ENCODE data around the gene SLC39A10. TPM values are rescaled to one million over a fixed set of nuclear protein-coding genes. Genes with fewer than 3 reads are reported as not detected.
"Not testable (repeated sequence)": the region's sequence is repeated elsewhere in the genome, so short reads cannot be mapped to it uniquely, and the experiment has no call there.

The SLC39A10 gene
- polyA plus RNA-seq, 1 of the 3 experiments (the other 2 are of a cell fraction): 12.3 TPM

GRCh38 chr2:195642027-195642678 lies 14.9 kb upstream of the SLC39A10 start:
- WGBS (ENCODE audit: low lambda C conversion rate): 93% methylated on average over 5 of the region's 5 CpGs
- Histone ChIP-seq H3K27ac (ENCODE audit: low read depth in 2 of 2, low read length in 1 of 2) (no peak overlapping the region), H3K27me3 (ENCODE audit: insufficient read depth) (no peaks in the 10 kb centered on the region), H2AFZ (ENCODE audit: low read depth) (no peak overlapping the region), H3K9me3 (no peaks in the 10 kb centered on the region), H3K4me2 (no peak overlapping the region), H3K36me3 (replicated peaks in 1 of 2; ENCODE audit: control insufficient read depth in 1 of 2, insufficient read depth in 2 of 2, low read length in 1 of 2) (no peaks in the 10 kb centered on the region), H3K79me2 (ENCODE audit: insufficient read depth) (no peaks in the 10 kb centered on the region), H3K9ac (no peak overlapping the region), H3K4me3 (ENCODE audit: low read depth in 2 of 2, low read length in 1 of 2) (no peak overlapping the region), H4K20me1 (ENCODE audit: insufficient read depth) (no peaks in the 10 kb centered on the region), H3K9me2 (no peaks in the 10 kb centered on the region), H3F3A (replicated peaks; ENCODE audit: insufficient read depth) (peaks cover 9% of the 10 kb centered on the region), H3K4me1 (ENCODE audit: control insufficient read depth in 1 of 2, insufficient read depth in 2 of 2, low read depth in 1 of 2, low read length in 1 of 2) (no peaks in the 10 kb centered on the region)
- DNase-seq: no peak
- ChIA-PET POLR2A (no interaction called here), CTCF (no interaction called here)
- TF ChIP-seq MAX (IDR thresholded peaks at IDR 0.05; ENCODE audit: low read depth) (no peak), FOXJ3 (CRISPR knock-in tag; IDR thresholded peaks at IDR 0.05) (no peak), JUND (IDR thresholded peaks at IDR 0.05) (no peak)

DNA sequence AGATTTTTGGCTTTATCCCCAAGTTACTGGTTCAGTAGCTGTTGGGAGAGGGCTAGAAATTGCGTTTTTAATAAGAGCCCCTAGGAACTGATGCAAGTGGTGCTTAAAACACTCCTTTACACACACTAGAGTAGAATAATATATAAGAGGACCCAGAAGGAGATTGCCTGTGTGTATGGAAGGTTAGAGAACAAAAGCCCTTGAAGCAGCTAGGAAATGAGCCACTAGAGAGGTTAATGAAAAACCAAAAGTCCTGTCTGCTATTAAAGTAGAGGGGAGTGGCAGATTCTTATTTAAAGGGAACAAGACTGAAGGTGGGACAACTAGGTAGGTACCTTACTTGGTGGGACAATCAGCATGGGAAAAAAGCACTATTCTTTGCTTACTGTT lies 14.4 kb upstream of the SLC39A10 start:
- H2AFZ ChIP-seq (ENCODE audit: low read depth): no peak overlapping the region
- no peaks in the 10 kb centered on the region for H3K9me2 ChIP-seq
- CTCF ChIA-PET: no interaction called here
- H3F3A ChIP-seq (replicated peaks; ENCODE audit: insufficient read depth): peaks cover 9% of the 10 kb centered on the region
- H3K4me3 ChIP-seq (ENCODE audit: low read depth in 2 of 2, low read length in 1 of 2): no peak overlapping the region
- no peaks in the 10 kb centered on the region for H4K20me1 ChIP-seq (ENCODE audit: insufficient read depth)
- POLR2A ChIA-PET: no interaction called here
- no peak for TF ChIP-seq EP300 (IDR thresholded peaks at IDR 0.05; ENCODE audit: borderline replicate concordance in 1 of 2, low read depth in 1 of 2, low read length in 1 of 2)
- TF ChIP-seq TCF12 (IDR thresholded peaks at IDR 0.05): no peak
- no peak for TF ChIP-seq ELF1 (IDR thresholded peaks at IDR 0.05)
- TF ChIP-seq CHD2 (IDR thresholded peaks at IDR 0.05; ENCODE audit: low read length, partially characterized antibody): no peak
- TF ChIP-seq RXRA (IDR thresholded peaks at IDR 0.05; ENCODE audit: borderline replicate concordance, low read depth): no peak
- TF ChIP-seq SMC3 (IDR thresholded peaks at IDR 0.05; ENCODE audit: low read depth, low read length): no peak
- no peak for TF ChIP-seq GABPA (IDR thresholded peaks at IDR 0.05; ENCODE audit: low read depth)
- no peak for TF ChIP-seq EZH2phosphoT487 (IDR thresholded peaks at IDR 0.05; ENCODE audit: borderline replicate concordance, low read depth)
- no peak for TF ChIP-seq RCOR1 (IDR thresholded peaks at IDR 0.05; ENCODE audit: low read length)
- no peak for TF ChIP-seq CTCF (IDR thresholded peaks at IDR 0.05)
- TF ChIP-seq NFIC (IDR thresholded peaks at IDR 0.05; ENCODE audit: borderline replicate concordance): no peak
- TF ChIP-seq RAD21 (IDR thresholded peaks at IDR 0.05; ENCODE audit: low read length): no peak
- TF ChIP-seq RFX5 (IDR thresholded peaks at IDR 0.05; ENCODE audit: low read length): no peak
- no peak for TF ChIP-seq FOSL2 (IDR thresholded peaks at IDR 0.05; ENCODE audit: borderline replicate concordance, low read depth)
- no peak overlapping the region for H3K27ac ChIP-seq (ENCODE audit: low read depth in 2 of 2, low read length in 1 of 2)
- H3K9me3 ChIP-seq: no peaks in the 10 kb centered on the region
- H3K79me2 ChIP-seq (ENCODE audit: insufficient read depth): no peaks in the 10 kb centered on the region
- no peak for DNase-seq
- no peak overlapping the region for H3K4me2 ChIP-seq
- no peak overlapping the region for H3K9ac ChIP-seq
- no peaks in the 10 kb centered on the region for H3K36me3 ChIP-seq (replicated peaks in 1 of 2; ENCODE audit: control insufficient read depth in 1 of 2, insufficient read depth in 2 of 2, low read length in 1 of 2)
- H3K4me1 ChIP-seq (ENCODE audit: control insufficient read depth in 1 of 2, insufficient read depth in 2 of 2, low read depth in 1 of 2, low read length in 1 of 2): no peaks in the 10 kb centered on the region
- 77% methylated on average over 1 of the region's 1 CpG for WGBS (ENCODE audit: low lambda C conversion rate)
- H3K27me3 ChIP-seq (ENCODE audit: insufficient read depth): no peaks in the 10 kb centered on the region

DNA sequence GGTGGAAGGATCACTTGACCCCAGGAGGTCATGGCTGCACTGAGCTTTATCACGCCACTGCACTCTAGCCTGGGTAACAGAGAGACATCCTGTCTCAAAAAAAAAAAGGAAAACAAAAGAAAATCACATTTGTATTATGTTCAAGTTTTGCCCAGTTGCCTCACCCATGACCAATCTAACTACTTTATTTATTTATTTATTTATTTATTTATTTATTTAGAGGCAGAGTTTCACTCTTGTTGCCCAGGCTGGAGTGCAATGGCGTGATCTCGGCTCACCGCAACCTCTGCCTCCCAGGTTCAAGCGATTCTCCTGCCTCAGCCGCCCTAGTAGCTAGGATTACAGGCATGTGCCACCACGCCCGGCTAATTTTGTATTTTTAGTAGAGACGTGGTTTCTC lies 12.3 kb upstream of the SLC39A10 start:
- H3K9me2 ChIP-seq; H3K79me2 ChIP-seq (ENCODE audit: insufficient read depth); H3K36me3 ChIP-seq (replicated peaks in 1 of 2; ENCODE audit: control insufficient read depth in 1 of 2, insufficient read depth in 2 of 2, low read length in 1 of 2); H4K20me1 ChIP-seq (ENCODE audit: insufficient read depth); H3K4me1 ChIP-seq (ENCODE audit: control insufficient read depth in 1 of 2, insufficient read depth in 2 of 2, low read depth in 1 of 2, low read length in 1 of 2); DNase-seq; H2AFZ ChIP-seq (ENCODE audit: low read depth); CTCF ChIA-PET; H3K4me2 ChIP-seq; H3K27me3 ChIP-seq (ENCODE audit: insufficient read depth); H3F3A ChIP-seq (replicated peaks; ENCODE audit: insufficient read depth); H3K9ac ChIP-seq; H3K27ac ChIP-seq (ENCODE audit: low read depth in 2 of 2, low read length in 1 of 2); H3K4me3 ChIP-seq (ENCODE audit: low read depth in 2 of 2, low read length in 1 of 2); H3K9me3 ChIP-seq: not testable (repeated sequence)
- POLR2A ChIA-PET: interaction anchor here (1.3 kb wide), 1 partner anchor 12 kb away, joined by 4 read pairs; no protein-coding TSS in a partner anchor
- WGBS (ENCODE audit: low lambda C conversion rate): 92% methylated on average over 9 of the region's 9 CpGs
